GM23338 (cell line): Measurements from ENCODE around the gene TINAGL1. TPM values are rescaled to one million over a fixed set of nuclear protein-coding genes. Genes with fewer than 3 reads are reported as not detected.
A peak's percentile ranks its signal among the peaks of the same experiment; 100 is the strongest.

Experiments used
- ATAC-seq: fragments of 200-7000 bp; cut with Tn5 transposase; 3 replicates; pipeline ENCODE4 v1.9.1; 2020
- DNase-seq: peaks from one replicate; pipeline ENCODE4 v3.0.0-alpha.2; 2015; ENCODE audit warnings: low spot score
- H2AFZ ChIP-seq: fragments of 200-600 bp; sonication (generic); 2 replicates; pipeline ENCODE4 v1.8.0; 2016; ENCODE audit warnings: antibody characterized with exemption, mild to moderate bottlenecking, moderate library complexity
- H3F3A ChIP-seq: fragments of 200-600 bp; sonication (generic); replicated peaks from 2 replicates; pipeline ENCODE4 v1.8.0; 2017; ENCODE audit warnings: antibody characterized with exemption, mixed run types, low read depth
- H3K27ac ChIP-seq: fragments of 200-600 bp; sonication (generic); 2 replicates; pipeline ENCODE4 v1.6.1; 2016; ENCODE audit warnings: low read depth
- H3K27me3 ChIP-seq: fragments of 200-600 bp; sonication (generic); 2 replicates; pipeline ENCODE4 v1.8.0; 2016; ENCODE audit warnings: mild to moderate bottlenecking, mixed run types, moderate library complexity; ENCODE audit not compliant: insufficient read depth
- H3K36me3 ChIP-seq: fragments of 200-600 bp; sonication (generic); 2 replicates; pipeline ENCODE4 v1.8.0; 2016; ENCODE audit warnings: mild to moderate bottlenecking; ENCODE audit not compliant: insufficient read depth
- H3K4me1 ChIP-seq: fragments of 200-600 bp; sonication (generic); 2 replicates; pipeline ENCODE4 v1.8.0; 2016; ENCODE audit warnings: mild to moderate bottlenecking, moderate library complexity; ENCODE audit not compliant: insufficient read depth
- H3K4me2 ChIP-seq: fragments of 200-600 bp; sonication (generic); 2 replicates; pipeline ENCODE4 v1.7.1; 2017; ENCODE audit warnings: mixed run types
- H3K4me3 ChIP-seq: fragments of 200-600 bp; sonication (generic); 2 replicates; pipeline ENCODE4 v1.6.1; 2016; ENCODE audit warnings: mixed run types
- H3K79me2 ChIP-seq: fragments of 200-600 bp; sonication (generic); replicated peaks from 2 replicates; pipeline ENCODE4 v1.8.0; 2017; ENCODE audit warnings: mild to moderate bottlenecking; ENCODE audit not compliant: insufficient read depth
- H3K9me2 ChIP-seq: fragments of 200-600 bp; sonication (generic); 2 replicates; pipeline ENCODE4 v1.8.0; 2017; ENCODE audit not compliant: insufficient read depth
- H4K20me1 ChIP-seq: fragments of 200-600 bp; sonication (generic); replicated peaks from 2 replicates; pipeline ENCODE4 v1.8.0; 2017; ENCODE audit warnings: mild to moderate bottlenecking; ENCODE audit not compliant: insufficient read depth
- H3K27ac Mint-ChIP-seq: 2 replicates; pipeline ENCODE4 v1.8.0; 2020; ENCODE audit warnings: inconsistent platforms, mild to moderate bottlenecking, moderate library complexity, mixed read lengths
- H3K27me3 Mint-ChIP-seq: 3 replicates; pipeline ENCODE4 v1.8.0; 2022; ENCODE audit warnings: low read depth, mild to moderate bottlenecking, moderate library complexity, mixed read lengths, inconsistent platforms; ENCODE audit not compliant: insufficient read depth, poor library complexity
- H3K36me3 Mint-ChIP-seq: 3 replicates; pipeline ENCODE4 v1.8.0; 2021; ENCODE audit warnings: low read depth, mild to moderate bottlenecking, inconsistent platforms, moderate library complexity, mixed read lengths
- H3K4me1 Mint-ChIP-seq: 3 replicates; pipeline ENCODE4 v1.8.0; 2020; ENCODE audit warnings: mild to moderate bottlenecking, inconsistent platforms, mixed read lengths
- H3K4me3 Mint-ChIP-seq: 3 replicates; pipeline ENCODE4 v1.8.0; 2021; ENCODE audit warnings: moderate library complexity, mild to moderate bottlenecking, inconsistent platforms, mixed read lengths
- H3K9me3 Mint-ChIP-seq: 3 replicates; pipeline ENCODE4 v1.8.0; 2020; ENCODE audit warnings: moderate library complexity, mild to moderate bottlenecking, inconsistent platforms, mixed read lengths
- CREB1 ChIP-seq: fragments of 250-450 bp; sonication (Bioruptor Pico); IDR thresholded peaks from 2 replicates; pipeline ENCODE4 v1.5.0; 2020; ENCODE audit warnings: low read depth, mild to moderate bottlenecking, moderate library complexity
- CTCF ChIP-seq, 2 experiments: fragments of 200-600 bp in 1 of 2; sonication (generic) in 1 of 2; conservative IDR thresholded peaks; 2 replicates each; pipeline versions ENCODE4 v1.5.1 to v1.6.1; 2016 to 2017; ENCODE audit warnings: antibody characterized with exemption in 2 of 2, low read depth in 2 of 2, mild to moderate bottlenecking in 2 of 2, moderate library complexity in 1 of 2
- ETS1 ChIP-seq: IDR thresholded peaks from 2 replicates; pipeline ENCODE4 v1.6.1; 2016; ENCODE audit warnings: antibody characterized with exemption
- EZH2 ChIP-seq: fragments of 200-600 bp; sonication (generic); IDR thresholded peaks from one replicate; pipeline ENCODE4 v1.8.0; 2017; ENCODE audit warnings: antibody characterized with exemption, mild to moderate bottlenecking, low read depth; ENCODE audit not compliant: unreplicated experiment
- EZH2phosphoT487 ChIP-seq: fragments of 200-600 bp; sonication (generic); IDR thresholded peaks from one replicate; pipeline ENCODE4 v1.8.1; 2018; ENCODE audit warnings: antibody characterized with exemption; ENCODE audit not compliant: unreplicated experiment
- JUNB ChIP-seq: IDR thresholded peaks from one replicate; pipeline ENCODE4 v1.6.1; 2016; ENCODE audit warnings: antibody characterized with exemption; ENCODE audit not compliant: unreplicated experiment
- NANOG ChIP-seq: IDR thresholded peaks from 2 replicates; pipeline ENCODE4 v1.6.1; 2016; ENCODE audit warnings: antibody characterized with exemption, borderline replicate concordance
- POLR2AphosphoS5 ChIP-seq: IDR thresholded peaks from 2 replicates; pipeline ENCODE4 v1.6.1; 2016; ENCODE audit warnings: antibody characterized with exemption, low read depth
- REST ChIP-seq: IDR thresholded peaks from one replicate; pipeline ENCODE4 v1.6.1; 2018; ENCODE audit warnings: antibody characterized with exemption; ENCODE audit not compliant: unreplicated experiment
- ZNF114 ChIP-seq: fragments of 250-450 bp; sonication (Bioruptor Pico); IDR thresholded peaks from 2 replicates; pipeline ENCODE4 v1.5.0; 2020; ENCODE audit warnings: mild to moderate bottlenecking, moderate library complexity
- polyA plus RNA-seq: library from polyadenylated mRNA; unstranded; fragments of >200 nt; fragmentation: Nextera tagmentation; extraction: Ambion mirVana; gene quantifications from 2 replicates; pipeline ENCODE4 v1.2.1, GENCODE V29; 2016
- total RNA-seq: library from RNA; depleted of rRNA; stranded (reverse); fragments of >200 nt; shearing (Covaris generic); gene quantifications from 2 replicates; pipeline ENCODE4 v1.2.3, GENCODE V29; 2014

Gene TINAGL1
- total and polyA plus RNA-seq, 2 experiments from 2014 or later = 6.8 to 15.8 TPM

- TF ChIP-seq JUNB (no peak), CREB1 (CRISPR knock-in tag) (no peak), EZH2phosphoT487 (no peak), CTCF (conservative IDR thresholded peaks at IDR 0.05; ENCODE audit: low read depth in 2 of 2) (peak; percentile 71 to 79)
These were observed 41.8 kb downstream of the TINAGL1 start (continued) for GRCh38 chr1:31617916-31618746.

GRCh38 chr1:31618916-31619846, 42.9 kb downstream of the TINAGL1 start:
- no peak for DNase-seq
- H3K27me3 ChIP-seq = peaks cover 25% of the 10 kb centered on the region
- no peaks in the 10 kb centered on the region for H3F3A ChIP-seq
- H4K20me1 ChIP-seq = no peaks in the 10 kb centered on the region
- H3K36me3 Mint-ChIP-seq = no peaks in the 10 kb centered on the region
- peaks cover 19% of the 10 kb centered on the region for H3K27me3 Mint-ChIP-seq
- H3K4me1 ChIP-seq = no peaks in the 10 kb centered on the region
- no peaks in the 10 kb centered on the region for H3K9me3 Mint-ChIP-seq
- H3K27ac ChIP-seq = no peak overlapping the region
- no peak overlapping the region for H3K4me3 ChIP-seq
- no peaks in the 10 kb centered on the region for H3K9me2 ChIP-seq
- H3K79me2 ChIP-seq = no peaks in the 10 kb centered on the region
- H3K4me3 Mint-ChIP-seq = peak overlapping the region; percentile 62; the same call in 2 of the 3 replicates
- H3K4me2 ChIP-seq = no peak overlapping the region
- ATAC-seq = no peak
- H3K36me3 ChIP-seq = no peaks in the 10 kb centered on the region
- no peak overlapping the region for H2AFZ ChIP-seq
- no peak overlapping the region; the same call in 1 of the 2 replicates for H3K27ac Mint-ChIP-seq
- peaks cover 9% of the 10 kb centered on the region for H3K4me1 Mint-ChIP-seq
- TF ChIP-seq ETS1 (no peak), NANOG (no peak), EZH2 (no peak), POLR2AphosphoS5 (no peak), CTCF (conservative IDR thresholded peaks at IDR 0.05; ENCODE audit: low read depth in 2 of 2) (no peak), ZNF114 (CRISPR knock-in tag) (no peak), EZH2phosphoT487 (no peak), REST (no peak), JUNB (no peak)
